GM23338 (cell line): ENCODE data around the gene ABCC5. TPM values are rescaled to one million over a fixed set of nuclear protein-coding genes. Genes with fewer than 3 reads are reported as not detected.

Source experiments
- ATAC-seq: fragments of 200-7000 bp; cut with Tn5 transposase; 3 replicates; pipeline ENCODE4 v1.9.1; 2020
- DNase-seq: peaks from one replicate; pipeline ENCODE4 v3.0.0-alpha.2; 2015; ENCODE audit warnings: low spot score
- H2AFZ ChIP-seq: fragments of 200-600 bp; sonication (generic); 2 replicates; pipeline ENCODE4 v1.8.0; 2016; ENCODE audit warnings: antibody characterized with exemption, mild to moderate bottlenecking, moderate library complexity
- H3F3A ChIP-seq: fragments of 200-600 bp; sonication (generic); replicated peaks from 2 replicates; pipeline ENCODE4 v1.8.0; 2017; ENCODE audit warnings: antibody characterized with exemption, mixed run types, low read depth
- H3K27ac ChIP-seq: fragments of 200-600 bp; sonication (generic); 2 replicates; pipeline ENCODE4 v1.6.1; 2016; ENCODE audit warnings: low read depth
- H3K27me3 ChIP-seq: fragments of 200-600 bp; sonication (generic); 2 replicates; pipeline ENCODE4 v1.8.0; 2016; ENCODE audit warnings: mild to moderate bottlenecking, mixed run types, moderate library complexity; ENCODE audit not compliant: insufficient read depth
- H3K36me3 ChIP-seq: fragments of 200-600 bp; sonication (generic); 2 replicates; pipeline ENCODE4 v1.8.0; 2016; ENCODE audit warnings: mild to moderate bottlenecking; ENCODE audit not compliant: insufficient read depth
- H3K4me1 ChIP-seq: fragments of 200-600 bp; sonication (generic); 2 replicates; pipeline ENCODE4 v1.8.0; 2016; ENCODE audit warnings: mild to moderate bottlenecking, moderate library complexity; ENCODE audit not compliant: insufficient read depth
- H3K4me2 ChIP-seq: fragments of 200-600 bp; sonication (generic); 2 replicates; pipeline ENCODE4 v1.7.1; 2017; ENCODE audit warnings: mixed run types
- H3K4me3 ChIP-seq: fragments of 200-600 bp; sonication (generic); 2 replicates; pipeline ENCODE4 v1.6.1; 2016; ENCODE audit warnings: mixed run types
- H3K79me2 ChIP-seq: fragments of 200-600 bp; sonication (generic); replicated peaks from 2 replicates; pipeline ENCODE4 v1.8.0; 2017; ENCODE audit warnings: mild to moderate bottlenecking; ENCODE audit not compliant: insufficient read depth
- H3K9me2 ChIP-seq: fragments of 200-600 bp; sonication (generic); 2 replicates; pipeline ENCODE4 v1.8.0; 2017; ENCODE audit not compliant: insufficient read depth
- H4K20me1 ChIP-seq: fragments of 200-600 bp; sonication (generic); replicated peaks from 2 replicates; pipeline ENCODE4 v1.8.0; 2017; ENCODE audit warnings: mild to moderate bottlenecking; ENCODE audit not compliant: insufficient read depth
- H3K27ac Mint-ChIP-seq: 2 replicates; pipeline ENCODE4 v1.8.0; 2020; ENCODE audit warnings: inconsistent platforms, mild to moderate bottlenecking, moderate library complexity, mixed read lengths
- H3K27me3 Mint-ChIP-seq: 3 replicates; pipeline ENCODE4 v1.8.0; 2022; ENCODE audit warnings: low read depth, mild to moderate bottlenecking, moderate library complexity, mixed read lengths, inconsistent platforms; ENCODE audit not compliant: insufficient read depth, poor library complexity
- H3K36me3 Mint-ChIP-seq: 3 replicates; pipeline ENCODE4 v1.8.0; 2021; ENCODE audit warnings: low read depth, mild to moderate bottlenecking, inconsistent platforms, moderate library complexity, mixed read lengths
- H3K4me1 Mint-ChIP-seq: 3 replicates; pipeline ENCODE4 v1.8.0; 2020; ENCODE audit warnings: mild to moderate bottlenecking, inconsistent platforms, mixed read lengths
- H3K4me3 Mint-ChIP-seq: 3 replicates; pipeline ENCODE4 v1.8.0; 2021; ENCODE audit warnings: moderate library complexity, mild to moderate bottlenecking, inconsistent platforms, mixed read lengths
- H3K9me3 Mint-ChIP-seq: 3 replicates; pipeline ENCODE4 v1.8.0; 2020; ENCODE audit warnings: moderate library complexity, mild to moderate bottlenecking, inconsistent platforms, mixed read lengths
- CREB1 ChIP-seq: fragments of 250-450 bp; sonication (Bioruptor Pico); IDR thresholded peaks from 2 replicates; pipeline ENCODE4 v1.5.0; 2020; ENCODE audit warnings: low read depth, mild to moderate bottlenecking, moderate library complexity
- ETS1 ChIP-seq: IDR thresholded peaks from 2 replicates; pipeline ENCODE4 v1.6.1; 2016; ENCODE audit warnings: antibody characterized with exemption
- EZH2 ChIP-seq: fragments of 200-600 bp; sonication (generic); IDR thresholded peaks from one replicate; pipeline ENCODE4 v1.8.0; 2017; ENCODE audit warnings: antibody characterized with exemption, mild to moderate bottlenecking, low read depth; ENCODE audit not compliant: unreplicated experiment
- EZH2phosphoT487 ChIP-seq: fragments of 200-600 bp; sonication (generic); IDR thresholded peaks from one replicate; pipeline ENCODE4 v1.8.1; 2018; ENCODE audit warnings: antibody characterized with exemption; ENCODE audit not compliant: unreplicated experiment
- JUNB ChIP-seq: IDR thresholded peaks from one replicate; pipeline ENCODE4 v1.6.1; 2016; ENCODE audit warnings: antibody characterized with exemption; ENCODE audit not compliant: unreplicated experiment
- NANOG ChIP-seq: IDR thresholded peaks from 2 replicates; pipeline ENCODE4 v1.6.1; 2016; ENCODE audit warnings: antibody characterized with exemption, borderline replicate concordance
- POLR2AphosphoS5 ChIP-seq: IDR thresholded peaks from 2 replicates; pipeline ENCODE4 v1.6.1; 2016; ENCODE audit warnings: antibody characterized with exemption, low read depth
- REST ChIP-seq: IDR thresholded peaks from one replicate; pipeline ENCODE4 v1.6.1; 2018; ENCODE audit warnings: antibody characterized with exemption; ENCODE audit not compliant: unreplicated experiment
- STAT1 ChIP-seq: IDR thresholded peaks from one replicate; pipeline ENCODE4 v1.6.1; 2016; ENCODE audit warnings: antibody characterized with exemption; ENCODE audit not compliant: unreplicated experiment
- ZNF331 ChIP-seq: fragments of 250-450 bp; sonication (Bioruptor Pico); IDR thresholded peaks from 2 replicates; pipeline ENCODE4 v1.5.0; 2020; ENCODE audit warnings: low read depth, mild to moderate bottlenecking, moderate library complexity
- polyA plus RNA-seq: library from polyadenylated mRNA; unstranded; fragments of >200 nt; fragmentation: Nextera tagmentation; extraction: Ambion mirVana; gene quantifications from 2 replicates; pipeline ENCODE4 v1.2.1, GENCODE V29; 2016
- total RNA-seq: library from RNA; depleted of rRNA; stranded (reverse); fragments of >200 nt; shearing (Covaris generic); gene quantifications from 2 replicates; pipeline ENCODE4 v1.2.3, GENCODE V29; 2014
- TF ChIP-seq, protein P1 (sequence below), 2 experiments: fragments of 200-600 bp in 1 of 2; sonication (generic) in 1 of 2; conservative IDR thresholded peaks; 2 replicates each; pipeline versions ENCODE4 v1.5.1 to v1.6.1; 2016 to 2017; ENCODE audit warnings: antibody characterized with exemption in 2 of 2, low read depth in 2 of 2, mild to moderate bottlenecking in 2 of 2, moderate library complexity in 1 of 2
- TF ChIP-seq, protein P2 (sequence below): fragments of 250-450 bp; sonication (Bioruptor Pico); IDR thresholded peaks from 2 replicates; pipeline ENCODE4 v1.5.0; 2020; ENCODE audit warnings: mild to moderate bottlenecking, moderate library complexity

Gene ABCC5
- total and polyA plus RNA-seq, 2 experiments from 2014 or later = 14.0 to 39.9 TPM

GRCh38 chr3:184011230-184011876 lies 6.3 kb downstream of the ABCC5 start (continued):
- TF ChIP-seq STAT1 (no peak), EZH2 (no peak), ZNF331 (CRISPR knock-in tag) (no peak), NANOG (no peak)
- TF ChIP-seq, protein P1, sequence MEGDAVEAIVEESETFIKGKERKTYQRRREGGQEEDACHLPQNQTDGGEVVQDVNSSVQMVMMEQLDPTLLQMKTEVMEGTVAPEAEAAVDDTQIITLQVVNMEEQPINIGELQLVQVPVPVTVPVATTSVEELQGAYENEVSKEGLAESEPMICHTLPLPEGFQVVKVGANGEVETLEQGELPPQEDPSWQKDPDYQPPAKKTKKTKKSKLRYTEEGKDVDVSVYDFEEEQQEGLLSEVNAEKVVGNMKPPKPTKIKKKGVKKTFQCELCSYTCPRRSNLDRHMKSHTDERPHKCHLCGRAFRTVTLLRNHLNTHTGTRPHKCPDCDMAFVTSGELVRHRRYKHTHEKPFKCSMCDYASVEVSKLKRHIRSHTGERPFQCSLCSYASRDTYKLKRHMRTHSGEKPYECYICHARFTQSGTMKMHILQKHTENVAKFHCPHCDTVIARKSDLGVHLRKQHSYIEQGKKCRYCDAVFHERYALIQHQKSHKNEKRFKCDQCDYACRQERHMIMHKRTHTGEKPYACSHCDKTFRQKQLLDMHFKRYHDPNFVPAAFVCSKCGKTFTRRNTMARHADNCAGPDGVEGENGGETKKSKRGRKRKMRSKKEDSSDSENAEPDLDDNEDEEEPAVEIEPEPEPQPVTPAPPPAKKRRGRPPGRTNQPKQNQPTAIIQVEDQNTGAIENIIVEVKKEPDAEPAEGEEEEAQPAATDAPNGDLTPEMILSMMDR (conservative IDR thresholded peaks at IDR 0.05; ENCODE audit: low read depth in 2 of 2) = no peak

DNA sequence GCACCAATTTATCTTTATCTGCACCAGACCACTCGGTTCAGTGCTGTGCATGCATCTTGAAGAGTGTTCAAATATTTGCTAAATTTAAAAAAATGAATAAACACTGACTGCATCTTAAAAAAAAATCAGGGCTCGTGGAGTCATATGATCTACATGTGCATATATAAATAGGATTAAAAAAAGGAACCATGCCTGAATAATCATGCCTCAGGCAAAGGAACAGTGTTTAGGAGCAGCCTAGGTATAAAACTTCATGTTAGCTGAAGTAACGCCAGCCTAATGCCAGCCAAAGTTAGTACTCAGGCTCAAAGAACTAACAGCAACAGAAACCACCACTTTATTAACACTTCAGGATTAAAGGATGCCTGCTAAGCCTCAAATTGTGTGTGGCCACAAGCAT lies 9.5 kb downstream of the ABCC5 start:
- Mint-ChIP-seq H3K36me3 (peaks cover 28% of the 10 kb centered on the region), H3K27ac (no peak overlapping the region), H3K4me3 (no peak overlapping the region), H3K27me3 (peaks cover 2% of the 10 kb centered on the region), H3K9me3 (no peaks in the 10 kb centered on the region; the same call in 2 of the 3 replicates), H3K4me1 (peaks cover 10% of the 10 kb centered on the region; the same call in 2 of the 3 replicates)
- peaks cover 4% of the 10 kb centered on the region; the same call in 1 of the 2 replicates for H3K36me3 ChIP-seq
- no peaks in the 10 kb centered on the region for H3K9me2 ChIP-seq
- no peaks in the 10 kb centered on the region for H3K4me1 ChIP-seq
- no peaks in the 10 kb centered on the region; the same call in 1 of the 2 replicates for H4K20me1 ChIP-seq
- H3K4me2 ChIP-seq = no peak overlapping the region
- H3K27ac ChIP-seq = peak overlapping the region; percentile 21; the same call in 1 of the 2 replicates
- no peaks in the 10 kb centered on the region for H3F3A ChIP-seq
- ATAC-seq = no peak
- no peak overlapping the region for H3K4me3 ChIP-seq
- H2AFZ ChIP-seq = no peak overlapping the region
- H3K27me3 ChIP-seq = no peaks in the 10 kb centered on the region
- H3K79me2 ChIP-seq = peaks cover 35% of the 10 kb centered on the region
- no peak for DNase-seq
- TF ChIP-seq POLR2AphosphoS5 (no peak), STAT1 (no peak), CREB1 (CRISPR knock-in tag) (no peak), NANOG (no peak), REST (no peak), EZH2 (no peak), JUNB (no peak), EZH2phosphoT487 (no peak), ZNF331 (CRISPR knock-in tag) (no peak), ETS1 (no peak)
- TF ChIP-seq, protein P2, sequence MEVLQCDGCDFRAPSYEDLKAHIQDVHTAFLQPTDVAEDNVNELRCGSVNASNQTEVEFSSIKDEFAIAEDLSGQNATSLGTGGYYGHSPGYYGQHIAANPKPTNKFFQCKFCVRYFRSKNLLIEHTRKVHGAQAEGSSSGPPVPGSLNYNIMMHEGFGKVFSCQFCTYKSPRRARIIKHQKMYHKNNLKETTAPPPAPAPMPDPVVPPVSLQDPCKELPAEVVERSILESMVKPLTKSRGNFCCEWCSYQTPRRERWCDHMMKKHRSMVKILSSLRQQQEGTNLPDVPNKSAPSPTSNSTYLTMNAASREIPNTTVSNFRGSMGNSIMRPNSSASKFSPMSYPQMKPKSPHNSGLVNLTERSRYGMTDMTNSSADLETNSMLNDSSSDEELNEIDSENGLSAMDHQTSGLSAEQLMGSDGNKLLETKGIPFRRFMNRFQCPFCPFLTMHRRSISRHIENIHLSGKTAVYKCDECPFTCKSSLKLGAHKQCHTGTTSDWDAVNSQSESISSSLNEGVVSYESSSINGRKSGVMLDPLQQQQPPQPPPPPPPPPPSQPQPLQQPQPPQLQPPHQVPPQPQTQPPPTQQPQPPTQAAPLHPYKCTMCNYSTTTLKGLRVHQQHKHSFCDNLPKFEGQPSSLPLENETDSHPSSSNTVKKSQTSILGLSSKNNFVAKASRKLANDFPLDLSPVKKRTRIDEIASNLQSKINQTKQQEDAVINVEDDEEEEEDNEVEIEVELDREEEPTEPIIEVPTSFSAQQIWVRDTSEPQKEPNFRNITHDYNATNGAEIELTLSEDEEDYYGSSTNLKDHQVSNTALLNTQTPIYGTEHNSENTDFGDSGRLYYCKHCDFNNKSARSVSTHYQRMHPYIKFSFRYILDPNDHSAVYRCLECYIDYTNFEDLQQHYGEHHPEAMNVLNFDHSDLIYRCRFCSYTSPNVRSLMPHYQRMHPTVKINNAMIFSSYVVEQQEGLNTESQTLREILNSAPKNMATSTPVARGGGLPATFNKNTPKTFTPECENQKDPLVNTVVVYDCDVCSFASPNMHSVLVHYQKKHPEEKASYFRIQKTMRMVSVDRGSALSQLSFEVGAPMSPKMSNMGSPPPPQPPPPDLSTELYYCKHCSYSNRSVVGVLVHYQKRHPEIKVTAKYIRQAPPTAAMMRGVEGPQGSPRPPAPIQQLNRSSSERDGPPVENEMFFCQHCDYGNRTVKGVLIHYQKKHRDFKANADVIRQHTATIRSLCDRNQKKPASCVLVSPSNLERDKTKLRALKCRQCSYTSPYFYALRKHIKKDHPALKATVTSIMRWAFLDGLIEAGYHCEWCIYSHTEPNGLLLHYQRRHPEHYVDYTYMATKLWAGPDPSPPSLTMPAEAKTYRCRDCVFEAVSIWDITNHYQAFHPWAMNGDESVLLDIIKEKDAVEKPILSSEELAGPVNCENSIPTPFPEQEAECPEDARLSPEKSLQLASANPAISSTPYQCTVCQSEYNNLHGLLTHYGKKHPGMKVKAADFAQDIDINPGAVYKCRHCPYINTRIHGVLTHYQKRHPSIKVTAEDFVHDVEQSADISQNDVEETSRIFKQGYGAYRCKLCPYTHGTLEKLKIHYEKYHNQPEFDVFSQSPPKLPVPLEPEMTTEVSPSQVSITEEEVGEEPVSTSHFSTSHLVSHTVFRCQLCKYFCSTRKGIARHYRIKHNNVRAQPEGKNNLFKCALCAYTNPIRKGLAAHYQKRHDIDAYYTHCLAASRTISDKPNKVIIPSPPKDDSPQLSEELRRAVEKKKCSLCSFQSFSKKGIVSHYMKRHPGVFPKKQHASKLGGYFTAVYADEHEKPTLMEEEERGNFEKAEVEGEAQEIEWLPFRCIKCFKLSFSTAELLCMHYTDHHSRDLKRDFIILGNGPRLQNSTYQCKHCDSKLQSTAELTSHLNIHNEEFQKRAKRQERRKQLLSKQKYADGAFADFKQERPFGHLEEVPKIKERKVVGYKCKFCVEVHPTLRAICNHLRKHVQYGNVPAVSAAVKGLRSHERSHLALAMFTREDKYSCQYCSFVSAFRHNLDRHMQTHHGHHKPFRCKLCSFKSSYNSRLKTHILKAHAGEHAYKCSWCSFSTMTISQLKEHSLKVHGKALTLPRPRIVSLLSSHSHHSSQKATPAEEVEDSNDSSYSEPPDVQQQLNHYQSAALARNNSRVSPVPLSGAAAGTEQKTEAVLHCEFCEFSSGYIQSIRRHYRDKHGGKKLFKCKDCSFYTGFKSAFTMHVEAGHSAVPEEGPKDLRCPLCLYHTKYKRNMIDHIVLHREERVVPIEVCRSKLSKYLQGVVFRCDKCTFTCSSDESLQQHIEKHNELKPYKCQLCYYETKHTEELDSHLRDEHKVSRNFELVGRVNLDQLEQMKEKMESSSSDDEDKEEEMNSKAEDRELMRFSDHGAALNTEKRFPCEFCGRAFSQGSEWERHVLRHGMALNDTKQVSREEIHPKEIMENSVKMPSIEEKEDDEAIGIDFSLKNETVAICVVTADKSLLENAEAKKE (CRISPR knock-in tag) = no peak
